GM21576 (cell line): ENCODE results near the gene CATSPER3.

Experiments
- ATAC-seq: cut with Tn5 transposase; IDR thresholded peaks from one replicate; pipeline ENCODE4 v1.9.1; 2021; ENCODE audit warnings: mild to moderate bottlenecking, moderate library complexity; ENCODE audit not compliant: unreplicated experiment

Gene CATSPER3

GRCh38 chr5:135009736-135010501 is 42.2 kb downstream of the CATSPER3 start:
- no peak for ATAC-seq

DNA sequence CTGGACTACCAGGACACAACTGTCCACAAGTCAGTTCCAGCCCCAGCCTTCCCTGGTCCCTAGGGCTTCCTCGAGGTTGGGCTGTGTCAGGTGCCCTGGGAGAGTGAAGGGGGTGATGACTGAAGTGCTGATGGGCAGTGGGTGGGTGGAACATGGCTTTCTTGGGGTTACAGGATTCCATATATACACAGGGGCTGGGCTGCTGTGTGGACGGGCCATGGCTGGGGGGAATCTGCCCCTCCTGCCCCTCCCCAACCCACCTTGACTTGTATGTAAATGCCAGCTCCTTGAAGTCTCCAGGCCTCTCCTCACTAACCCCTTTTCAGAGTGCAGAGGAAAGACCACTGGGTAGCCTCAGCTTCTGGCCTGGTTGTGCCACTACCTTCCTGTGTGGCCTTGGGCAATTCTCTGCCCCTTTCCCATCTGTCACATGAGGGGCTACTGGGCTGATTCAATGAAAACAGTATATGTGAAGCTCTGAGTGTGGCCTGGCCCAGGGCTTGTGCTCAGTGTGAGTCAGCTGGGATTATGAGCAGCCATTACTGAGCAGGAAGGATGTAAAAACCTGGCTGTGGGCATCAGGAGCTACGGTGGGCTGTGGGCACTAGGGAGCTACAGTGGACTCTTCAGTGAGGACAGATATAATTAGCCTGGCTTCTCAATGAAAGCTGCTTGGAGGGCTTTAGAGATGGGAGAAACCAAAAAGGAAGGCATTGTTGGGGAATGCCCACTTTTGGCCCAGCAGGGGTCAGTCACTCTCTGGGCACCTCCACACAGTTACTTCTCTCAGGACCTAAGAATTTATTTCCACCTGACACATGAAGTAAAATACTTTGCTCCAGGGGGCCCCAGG is 43.0 kb downstream of the CATSPER3 start:
- ATAC-seq: no peak

DNA sequence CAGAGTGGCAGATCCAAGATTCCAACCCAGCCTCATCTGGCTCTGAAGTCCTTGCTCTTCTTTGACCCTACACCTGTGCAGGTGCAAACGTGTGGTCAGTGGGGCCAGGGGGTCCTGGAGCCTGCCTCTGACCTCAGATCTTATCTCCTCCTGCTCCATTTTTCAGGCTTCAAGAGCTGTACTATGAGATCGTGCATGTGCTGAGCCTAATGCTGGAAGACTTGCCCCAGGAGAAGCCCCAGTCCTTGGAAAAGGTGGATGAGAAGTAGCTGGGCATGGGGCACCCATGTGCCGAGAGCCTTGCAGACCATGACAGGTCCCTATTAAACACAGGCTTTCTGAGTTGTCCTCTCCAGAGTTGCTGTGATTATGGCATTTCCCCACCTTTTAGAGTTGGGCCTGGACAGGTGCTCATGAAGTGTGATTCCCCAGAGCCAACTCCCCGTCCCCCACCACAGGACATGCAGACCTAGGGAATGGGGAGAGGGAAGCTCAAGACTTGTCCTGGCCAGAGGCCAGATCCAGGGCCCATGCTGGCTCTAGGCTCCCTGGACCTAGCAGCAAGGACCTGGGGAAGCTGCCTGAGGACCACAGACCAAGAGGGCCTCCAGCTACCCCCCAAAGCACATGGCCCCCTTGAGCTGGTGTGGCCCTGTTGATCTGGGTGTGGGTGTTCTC is 43.8 kb downstream of the CATSPER3 start:
- no peak for ATAC-seq

- ATAC-seq: no peak
These were observed 44.4 kb downstream of the CATSPER3 start for GRCh38 chr5:135012033-135012588.

- no peak for ATAC-seq
These were observed 45.3 kb downstream of the CATSPER3 start for GRCh38 chr5:135012951-135013391.

- no peak for ATAC-seq
These were observed 45.7 kb downstream of the CATSPER3 start for GRCh38 chr5:135013445-135013844.

- no peak for ATAC-seq
These were observed 46.4 kb downstream of the CATSPER3 start for GRCh38 chr5:135013947-135014570.

DNA sequence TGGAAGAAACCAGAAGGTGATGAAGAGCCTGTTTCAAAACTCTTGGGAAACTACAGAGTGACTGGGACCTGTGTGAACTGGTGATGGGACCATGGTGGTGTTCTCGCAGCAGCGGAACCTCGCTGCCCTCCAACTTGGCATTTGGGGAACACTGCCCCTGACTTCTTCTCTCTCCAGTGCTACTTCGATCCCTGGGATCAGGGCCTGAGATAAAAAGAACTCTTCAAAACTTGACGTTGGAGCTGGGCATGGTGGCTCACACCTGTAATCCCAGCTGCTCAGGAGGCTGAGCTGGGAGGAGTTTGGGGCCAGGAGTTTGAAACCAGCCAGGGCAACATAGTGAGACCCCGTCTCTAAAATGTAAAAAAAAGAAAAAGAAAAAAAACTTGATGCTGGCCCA is 48.2 kb downstream of the CATSPER3 start:
- no peak for ATAC-seq

DNA sequence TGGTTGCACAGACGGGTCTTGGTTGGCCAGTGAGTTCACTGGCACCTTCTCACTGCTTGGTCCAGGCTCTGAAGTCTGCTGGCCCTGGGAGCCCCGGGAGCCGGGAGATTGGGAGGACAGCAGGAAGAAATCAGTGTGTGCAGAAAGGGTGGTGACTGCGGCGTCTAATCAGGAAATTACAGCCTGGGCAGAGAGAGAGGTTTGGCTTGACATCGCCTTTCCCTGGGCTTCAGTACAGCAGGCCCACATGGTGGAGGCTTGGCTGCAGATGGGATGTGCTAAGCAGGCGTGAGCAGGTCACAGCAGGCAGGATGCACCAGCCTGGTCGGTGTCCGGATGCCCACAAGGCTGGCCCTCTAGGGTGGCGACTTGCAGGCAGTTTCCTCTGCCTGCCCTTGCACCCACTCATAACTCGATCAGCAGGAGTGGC is 49.2 kb downstream of the CATSPER3 start:
- no peak for ATAC-seq

DNA sequence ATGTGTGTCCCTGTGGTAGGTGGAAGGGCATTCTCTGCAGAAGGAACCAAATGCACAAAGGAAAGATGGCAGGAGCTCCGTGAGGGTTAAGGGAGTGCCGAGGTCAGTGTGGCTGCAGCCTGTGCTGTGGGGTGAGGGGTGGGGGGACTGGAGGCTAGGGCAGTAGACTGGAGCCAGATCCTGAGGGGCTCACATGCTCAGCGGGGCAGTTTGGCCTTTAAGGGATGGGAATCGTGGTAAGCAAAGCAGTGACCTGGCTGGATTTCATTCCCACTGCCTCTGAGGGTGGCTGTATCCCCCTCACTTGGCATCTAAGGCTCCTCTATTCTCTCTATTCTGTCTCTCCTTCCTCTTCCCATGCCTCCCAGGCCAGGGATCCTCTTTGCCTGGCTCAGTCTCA is 50.8 kb downstream of the CATSPER3 start:
- no peak for ATAC-seq

DNA sequence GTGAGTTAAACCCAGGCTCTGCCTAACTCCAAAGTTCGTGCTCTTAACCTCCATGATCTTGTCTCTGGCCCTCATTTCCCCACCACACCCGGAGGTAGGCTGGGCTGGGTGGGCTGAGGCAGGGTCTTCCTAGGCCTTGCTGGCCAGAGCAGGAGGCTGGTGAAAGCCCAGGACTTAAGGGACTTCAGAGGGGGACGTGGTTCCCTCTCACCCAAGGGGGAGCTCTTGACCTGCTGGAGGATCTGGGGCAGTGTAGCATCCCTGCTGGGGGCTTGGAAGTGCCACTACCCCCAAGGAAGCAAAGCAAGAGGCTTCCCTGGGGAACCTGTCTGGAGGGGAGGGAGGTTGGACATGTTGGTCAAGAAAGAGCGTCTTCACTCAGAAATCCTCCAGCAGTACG is 51.6 kb downstream of the CATSPER3 start:
- no peak for ATAC-seq

GRCh38 chr5:135020111-135020895 is 52.6 kb downstream of the CATSPER3 start:
- no peak for ATAC-seq

DNA sequence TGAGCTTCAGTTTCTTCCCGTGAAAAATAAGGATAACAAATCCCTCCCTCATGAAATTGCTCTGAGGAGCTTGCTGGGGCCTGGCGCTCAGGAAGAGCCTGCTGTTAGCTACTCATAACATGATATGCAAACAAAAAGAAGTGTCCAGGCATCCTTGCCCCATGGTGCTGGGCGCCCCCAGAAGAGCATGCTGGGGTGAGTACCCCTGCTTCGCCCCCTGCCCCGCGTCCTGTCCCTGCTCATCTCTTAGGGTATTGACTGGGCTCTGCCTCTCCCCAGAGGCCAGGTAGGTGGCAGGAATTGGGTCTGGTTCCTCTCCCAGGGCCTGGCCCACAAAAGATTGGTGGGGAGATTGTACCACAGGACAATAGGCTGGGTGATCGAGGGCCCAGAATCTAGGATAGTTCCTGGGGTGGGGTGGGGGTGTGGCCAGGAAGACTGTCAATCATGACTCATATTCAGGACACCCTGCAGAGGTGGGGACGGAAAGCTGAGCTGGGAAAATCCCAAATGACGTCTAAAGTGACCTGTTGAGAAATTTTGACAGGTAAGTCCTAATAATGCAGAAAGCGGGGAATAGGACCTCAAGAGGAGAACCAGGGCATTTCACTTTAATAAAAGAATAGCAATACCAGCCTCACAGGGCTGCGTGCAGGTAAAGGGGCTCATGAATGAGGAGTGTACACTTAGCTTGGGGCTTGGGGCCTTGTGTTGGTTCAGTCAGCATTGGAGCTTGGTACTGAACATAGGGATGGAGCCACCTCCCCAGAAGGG is 57.4 kb downstream of the CATSPER3 start:
- ATAC-seq: no peak

DNA sequence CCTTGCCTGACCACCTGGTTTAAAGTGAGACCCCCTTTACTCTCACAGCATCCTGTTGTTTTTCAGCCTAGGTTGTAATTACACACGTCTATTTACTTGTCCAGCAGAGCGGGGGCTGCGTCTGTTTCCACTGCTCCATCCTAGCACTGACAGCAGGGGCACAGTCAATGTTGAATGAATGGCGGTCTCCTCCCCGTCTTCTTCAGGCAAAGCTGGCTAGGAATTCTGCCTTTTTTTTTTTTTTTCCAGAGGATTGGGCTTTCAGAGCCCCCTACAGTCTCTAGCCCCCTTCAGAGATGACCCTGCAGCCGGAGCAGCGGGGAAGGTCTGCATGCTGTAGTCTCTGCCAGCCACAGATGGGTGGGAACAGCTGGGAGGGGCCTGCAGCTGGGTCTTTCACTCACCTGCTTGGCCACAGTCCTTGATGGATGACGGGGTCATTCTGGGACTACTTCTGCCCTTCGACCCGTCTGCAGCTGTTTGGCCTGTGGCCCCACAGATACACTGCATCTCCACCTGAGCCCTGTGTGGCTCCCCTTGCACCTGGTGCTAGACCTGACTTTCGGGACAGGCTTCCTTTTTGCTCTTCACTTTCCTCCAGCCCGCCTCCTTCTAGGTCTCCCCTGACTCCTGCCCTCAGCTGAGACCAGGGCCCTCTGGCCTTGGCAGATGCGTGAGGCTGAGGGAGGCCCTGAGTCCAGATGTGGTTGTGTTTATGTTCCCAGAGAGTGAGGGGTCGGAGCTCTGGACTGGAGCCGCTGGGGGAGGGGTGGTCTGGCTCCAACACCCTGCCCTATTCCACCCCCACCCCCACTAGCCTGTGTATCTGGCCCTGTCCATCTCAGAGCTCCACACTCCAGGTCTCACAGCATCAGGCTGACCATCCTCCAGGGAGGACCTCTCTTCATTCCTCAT is 58.3 kb downstream of the CATSPER3 start:
- ATAC-seq: no peak

DNA sequence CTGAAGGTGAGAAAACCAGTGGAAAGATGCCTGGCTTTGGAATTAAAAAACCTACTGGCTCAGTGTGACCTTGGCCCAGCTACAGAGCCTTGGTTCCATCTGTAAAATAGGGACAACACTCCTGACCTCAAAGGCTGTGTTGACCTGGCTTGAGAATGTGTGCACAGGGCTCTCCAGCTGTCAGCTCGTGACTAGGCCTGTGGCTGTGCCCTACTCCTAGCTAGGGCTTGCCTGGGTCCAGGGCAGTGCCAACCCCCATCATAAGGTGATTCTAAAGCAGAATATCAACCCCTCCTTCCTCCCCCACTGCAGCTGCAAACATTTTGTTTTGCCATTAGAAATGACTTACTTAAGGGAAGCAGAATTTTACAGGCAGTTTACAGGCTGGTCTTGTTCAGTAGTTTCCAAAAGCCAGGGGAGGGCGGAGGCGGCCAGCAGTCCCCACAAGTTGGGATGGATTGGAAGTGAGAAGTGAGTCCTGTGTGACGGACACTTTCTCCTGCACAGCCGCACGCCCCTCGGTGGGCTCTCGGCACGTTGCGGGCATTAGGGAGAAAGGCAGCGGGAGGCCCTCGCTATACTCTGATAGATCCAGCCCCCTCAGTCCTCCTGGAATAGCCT is 59.0 kb downstream of the CATSPER3 start:
- ATAC-seq: no peak

- no peak for ATAC-seq
These were observed 59.6 kb downstream of the CATSPER3 start for GRCh38 chr5:135027266-135027696.
